Measurements from ENCODE around the gene ACTR5.
A peak's percentile ranks its signal among the peaks of the same experiment; 100 is the strongest.

The ACTR5 gene

DNA sequence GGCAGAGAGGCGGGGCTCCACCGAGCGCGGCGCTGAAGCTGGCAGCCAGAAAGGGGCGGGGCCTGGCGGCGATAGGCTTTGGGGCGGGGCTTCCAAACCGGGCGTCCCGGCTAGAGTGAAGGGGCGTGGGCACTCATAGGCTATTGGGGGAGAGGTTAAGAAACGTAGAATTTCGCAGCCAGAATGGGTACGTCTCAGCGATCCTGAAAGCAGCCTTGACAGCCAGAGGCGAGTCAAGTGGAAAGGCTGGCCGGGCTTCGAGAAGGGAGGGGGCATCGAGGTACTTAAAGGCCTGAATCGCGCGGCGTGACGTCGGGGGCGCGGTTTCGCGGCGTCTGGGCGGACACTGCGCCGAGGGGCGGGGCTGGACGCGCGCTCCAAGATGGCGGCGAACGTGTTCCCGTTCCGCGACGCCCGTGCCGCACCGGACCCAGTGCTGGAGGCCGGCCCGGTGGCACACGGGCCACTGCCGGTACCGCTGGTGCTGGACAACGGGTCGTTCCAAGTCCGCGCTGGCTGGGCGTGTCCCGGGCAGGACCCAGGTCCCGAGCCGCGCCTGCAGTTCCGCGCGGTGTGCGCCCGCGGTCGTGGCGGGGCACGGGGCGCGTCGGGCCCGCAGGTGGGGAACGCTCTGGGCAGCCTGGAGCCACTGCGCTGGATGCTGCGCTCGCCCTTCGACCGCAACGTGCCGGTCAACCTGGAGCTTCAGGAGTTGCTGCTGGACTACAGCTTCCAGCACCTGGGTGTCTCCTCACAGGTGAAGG, at the start of gene ACTR5:
ACTR5 (plus strand) TSS at position 364 of the 764 bp plus-strand sequence; CDS start at position 383, 19 bp downstream.
- DNase-seq = peak; percentile 95

GRCh38 chr20:38698541-38698940, 49.7 kb upstream of the ACTR5 start:
- DNase-seq = no peak

- DNase-seq = no peak
Measured at GRCh38 chr20:38700141-38700540, 48.1 kb upstream of the ACTR5 start.

- no peak for DNase-seq
Measured at GRCh38 chr20:38700926-38701325, 47.3 kb upstream of the ACTR5 start.

DNA sequence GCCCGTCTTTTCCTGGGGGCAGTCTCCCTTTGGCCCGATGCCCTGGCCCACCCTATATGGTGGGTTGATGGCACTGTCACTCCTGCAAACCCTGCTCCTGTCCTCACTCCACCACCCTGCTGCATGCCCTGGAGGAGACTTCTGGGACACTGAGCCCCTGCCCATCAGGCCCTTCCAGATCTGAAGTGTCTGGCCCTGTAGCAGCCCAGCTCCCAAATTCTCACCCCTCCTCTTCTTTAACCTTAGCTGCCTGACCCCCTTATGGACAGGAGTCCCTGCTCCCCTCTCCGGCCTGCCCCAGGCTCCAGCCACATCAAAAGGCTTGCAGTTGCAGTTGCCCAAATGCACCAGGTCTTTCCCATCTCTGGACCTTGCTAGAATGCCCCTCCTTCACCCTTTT, 44.7 kb upstream of the ACTR5 start:
- no peak for DNase-seq

DNA sequence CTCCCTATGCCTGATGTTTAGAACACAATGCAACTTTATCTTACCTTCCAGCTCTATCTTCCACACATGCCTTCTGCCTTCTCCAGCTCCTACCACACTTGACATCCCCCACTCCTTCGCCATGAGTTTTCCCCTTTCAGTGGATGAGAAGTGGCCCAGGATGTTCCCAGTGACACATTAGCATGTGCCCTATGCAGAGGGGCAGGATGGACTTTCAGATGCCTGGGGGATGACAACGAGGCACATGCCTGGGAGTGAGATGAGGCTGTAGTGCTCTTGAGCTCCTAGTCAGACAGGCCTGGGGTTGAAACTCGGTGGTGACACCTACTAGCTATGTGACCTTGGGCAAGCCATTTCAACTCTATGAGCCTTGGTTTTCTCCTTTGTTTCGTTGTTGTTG, 44.1 kb upstream of the ACTR5 start:
- no peak for DNase-seq

DNA sequence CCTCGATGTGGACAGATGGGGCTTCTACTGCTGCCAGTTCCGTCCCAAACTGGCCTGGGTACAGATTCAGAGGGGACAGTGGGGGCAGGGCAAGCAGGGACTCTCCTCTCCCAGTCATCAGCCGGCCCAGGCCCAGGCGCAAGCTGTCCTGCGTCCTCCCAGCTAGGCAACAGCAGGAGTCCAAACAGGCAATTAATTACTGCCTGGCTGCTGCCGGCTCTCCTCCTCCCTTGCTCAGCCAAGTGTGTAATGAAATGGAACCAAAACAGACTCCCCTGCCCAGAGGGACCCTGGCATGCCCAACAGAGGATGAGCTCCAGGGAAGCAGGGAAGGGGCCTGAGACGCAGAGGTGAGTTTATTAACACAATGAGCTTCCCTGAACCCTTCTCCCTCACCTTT, 41.8 kb upstream of the ACTR5 start:
- no peak for DNase-seq

GRCh38 chr20:38714308-38714707, 34.0 kb upstream of the ACTR5 start:
- no peak for DNase-seq

DNA sequence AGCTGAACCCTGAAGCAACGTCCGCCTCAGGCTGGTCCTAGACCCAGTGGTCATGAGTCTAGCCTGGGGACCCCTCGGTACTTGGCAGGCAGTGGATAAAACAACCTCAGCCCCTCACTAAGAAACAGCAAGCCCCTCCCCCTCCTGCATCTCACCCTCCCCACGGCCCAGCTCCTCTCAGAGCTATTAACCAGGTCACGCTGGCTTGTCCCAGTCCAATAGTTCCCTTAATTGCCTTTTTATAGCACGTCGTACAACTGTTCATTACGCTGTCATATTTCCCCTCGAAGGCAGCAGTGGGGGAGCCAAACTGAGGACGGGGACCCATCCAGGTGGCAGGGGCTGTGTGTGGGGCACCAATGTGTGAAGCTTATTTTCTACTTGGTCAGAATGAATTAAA, 32.6 kb upstream of the ACTR5 start:
- no peak for DNase-seq

DNA sequence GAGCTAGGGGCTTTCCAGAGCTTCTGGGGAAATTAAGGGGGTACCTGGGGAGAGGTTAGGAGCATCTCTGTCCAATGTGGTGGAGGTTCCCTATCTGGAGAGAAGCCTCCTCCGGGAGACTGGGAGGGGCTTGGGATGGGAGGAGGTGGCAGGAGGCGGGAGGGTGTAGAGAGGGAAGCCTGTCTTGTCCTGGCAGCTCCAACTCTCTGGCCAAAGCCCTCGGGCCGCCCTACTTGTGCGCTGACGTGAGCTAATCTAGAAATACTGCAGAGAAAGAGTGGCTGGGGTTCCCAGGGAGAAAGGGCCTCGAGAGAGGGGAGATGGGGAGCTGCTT, 25.6 kb upstream of the ACTR5 start:
- no peak for DNase-seq

DNA sequence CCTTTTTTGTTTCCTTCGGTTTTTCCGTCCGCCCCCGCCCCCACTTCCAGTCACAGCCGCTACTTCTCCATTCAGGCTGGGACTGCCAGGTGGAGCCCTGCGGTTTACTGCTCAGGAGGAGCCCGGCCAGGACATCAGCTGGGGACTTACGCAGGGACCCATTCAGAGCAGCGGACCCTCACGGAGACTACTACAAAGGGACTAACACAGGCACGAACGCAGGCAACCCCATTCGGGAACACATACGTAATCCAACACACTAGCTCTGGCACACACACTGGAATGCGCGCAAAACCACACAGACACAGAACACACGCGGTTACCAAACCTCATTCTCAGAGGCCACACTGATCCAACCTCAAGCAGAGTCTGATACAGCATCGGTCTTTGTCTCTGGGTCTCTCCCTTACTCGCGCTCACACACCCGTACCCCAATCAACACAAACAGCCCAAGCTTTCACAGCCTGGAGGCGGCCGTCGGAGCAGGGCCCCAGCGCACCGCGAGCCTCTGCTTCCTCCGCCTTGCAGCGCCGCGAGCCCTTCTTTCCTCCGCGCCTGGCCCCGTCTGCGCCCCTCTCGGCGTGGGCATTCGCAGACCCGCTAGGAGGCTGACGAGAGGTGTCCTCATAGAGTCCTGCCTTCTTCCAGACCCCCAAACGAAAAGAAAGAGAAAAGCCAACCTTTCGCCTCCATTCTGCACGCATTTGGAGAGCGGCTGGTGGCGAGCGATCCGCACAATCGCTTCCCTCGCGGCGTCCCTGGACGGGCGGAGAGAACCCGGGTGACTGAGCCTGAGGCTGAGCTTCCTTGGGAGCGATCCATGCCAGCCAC, 25.0 kb upstream of the ACTR5 start:
- DNase-seq = no peak

DNA sequence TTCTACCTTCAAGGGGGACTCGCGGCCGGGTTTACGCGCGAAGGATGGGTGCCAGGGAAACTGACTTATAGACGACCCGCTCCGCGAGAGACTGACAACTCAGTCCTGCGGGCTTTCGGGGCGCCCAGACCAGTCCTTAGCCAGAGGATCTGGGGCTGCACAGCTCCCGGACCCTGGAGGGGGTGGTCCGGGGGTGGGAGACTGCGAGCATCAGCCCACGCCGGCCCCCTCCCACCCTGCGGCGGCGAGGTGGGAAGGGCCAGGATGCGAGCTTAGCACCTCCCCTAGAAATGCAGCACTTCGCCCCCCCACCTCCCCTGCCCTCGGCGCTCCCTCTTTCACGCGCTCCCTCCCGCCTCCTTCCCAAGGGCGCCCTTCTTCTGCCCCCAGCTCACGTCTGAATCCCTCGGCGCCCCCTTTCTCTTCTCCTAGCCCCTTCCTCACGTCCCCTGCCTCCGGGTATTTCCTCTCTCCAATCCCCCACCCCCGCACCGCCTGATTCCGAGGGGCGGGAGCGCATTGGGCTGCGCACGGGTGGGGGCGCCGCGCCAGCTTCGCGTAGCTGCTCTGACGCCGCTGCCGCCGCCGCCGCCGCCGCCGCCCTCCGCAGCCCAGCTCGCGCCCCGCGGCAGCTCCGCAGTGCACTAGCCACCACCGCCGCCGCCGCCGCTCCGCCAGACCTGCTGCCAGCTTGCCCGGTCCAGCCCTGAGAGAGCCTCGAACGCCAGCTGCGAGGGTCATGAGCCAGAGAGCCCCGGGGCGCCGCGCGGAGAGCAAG, 24.2 kb upstream of the ACTR5 start, which contains the start of gene SLC32A1:
SLC32A1 (plus strand) TSS at position 639 of the 778 bp plus-strand sequence. CDS start 239 bp downstream, outside the sequence.
- no peak for DNase-seq

DNA sequence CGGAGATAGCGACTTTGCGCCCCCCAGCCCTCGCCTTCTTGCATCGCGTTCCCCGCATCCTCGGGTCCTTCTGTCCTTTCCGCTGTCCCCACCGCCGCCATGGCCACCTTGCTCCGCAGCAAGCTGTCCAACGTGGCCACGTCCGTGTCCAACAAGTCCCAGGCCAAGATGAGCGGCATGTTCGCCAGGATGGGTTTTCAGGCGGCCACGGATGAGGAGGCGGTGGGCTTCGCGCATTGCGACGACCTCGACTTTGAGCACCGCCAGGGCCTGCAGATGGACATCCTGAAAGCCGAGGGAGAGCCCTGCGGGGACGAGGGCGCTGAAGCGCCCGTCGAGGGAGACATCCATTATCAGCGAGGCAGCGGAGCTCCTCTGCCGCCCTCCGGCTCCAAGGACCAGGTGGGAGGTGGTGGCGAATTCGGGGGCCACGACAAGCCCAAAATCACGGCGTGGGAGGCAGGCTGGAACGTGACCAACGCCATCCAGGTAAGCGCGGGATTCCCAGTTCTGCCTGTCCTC, 23.6 kb upstream of the ACTR5 start:
- no peak for DNase-seq

DNA sequence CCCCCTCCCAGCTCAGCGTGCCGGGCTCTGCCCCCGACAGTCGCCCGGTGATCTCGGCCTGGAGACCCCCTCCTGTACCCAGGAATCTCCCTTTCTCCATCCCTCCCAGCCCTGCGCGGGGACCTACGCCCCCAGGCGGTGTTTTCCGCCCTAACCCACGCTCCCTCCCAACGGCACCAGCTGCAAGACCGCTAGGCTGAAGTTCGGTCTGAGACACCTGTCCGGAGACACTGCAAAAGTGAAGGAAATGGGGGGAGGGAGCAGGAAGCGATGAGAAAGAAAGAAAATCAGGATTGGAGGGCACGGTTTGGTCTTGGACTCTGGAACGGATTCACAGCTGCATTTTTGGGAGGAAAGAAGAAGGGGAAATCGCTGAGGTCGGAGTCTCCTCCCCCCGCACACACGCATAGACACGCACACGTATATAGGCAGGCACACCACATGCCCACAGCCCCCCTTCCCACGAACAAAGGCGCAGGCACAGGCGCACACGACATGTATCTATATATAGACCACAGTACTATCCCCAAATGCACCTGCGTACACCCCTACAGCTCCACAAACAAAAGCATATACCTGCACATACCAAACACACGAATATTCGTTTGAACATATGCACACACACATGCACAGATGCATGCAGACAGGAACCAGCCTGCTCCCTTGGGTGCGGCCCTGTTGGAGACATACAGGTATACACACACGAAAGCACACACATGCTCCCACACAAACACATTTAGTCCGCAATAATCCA, 22.9 kb upstream of the ACTR5 start:
- DNase-seq = no peak

DNA sequence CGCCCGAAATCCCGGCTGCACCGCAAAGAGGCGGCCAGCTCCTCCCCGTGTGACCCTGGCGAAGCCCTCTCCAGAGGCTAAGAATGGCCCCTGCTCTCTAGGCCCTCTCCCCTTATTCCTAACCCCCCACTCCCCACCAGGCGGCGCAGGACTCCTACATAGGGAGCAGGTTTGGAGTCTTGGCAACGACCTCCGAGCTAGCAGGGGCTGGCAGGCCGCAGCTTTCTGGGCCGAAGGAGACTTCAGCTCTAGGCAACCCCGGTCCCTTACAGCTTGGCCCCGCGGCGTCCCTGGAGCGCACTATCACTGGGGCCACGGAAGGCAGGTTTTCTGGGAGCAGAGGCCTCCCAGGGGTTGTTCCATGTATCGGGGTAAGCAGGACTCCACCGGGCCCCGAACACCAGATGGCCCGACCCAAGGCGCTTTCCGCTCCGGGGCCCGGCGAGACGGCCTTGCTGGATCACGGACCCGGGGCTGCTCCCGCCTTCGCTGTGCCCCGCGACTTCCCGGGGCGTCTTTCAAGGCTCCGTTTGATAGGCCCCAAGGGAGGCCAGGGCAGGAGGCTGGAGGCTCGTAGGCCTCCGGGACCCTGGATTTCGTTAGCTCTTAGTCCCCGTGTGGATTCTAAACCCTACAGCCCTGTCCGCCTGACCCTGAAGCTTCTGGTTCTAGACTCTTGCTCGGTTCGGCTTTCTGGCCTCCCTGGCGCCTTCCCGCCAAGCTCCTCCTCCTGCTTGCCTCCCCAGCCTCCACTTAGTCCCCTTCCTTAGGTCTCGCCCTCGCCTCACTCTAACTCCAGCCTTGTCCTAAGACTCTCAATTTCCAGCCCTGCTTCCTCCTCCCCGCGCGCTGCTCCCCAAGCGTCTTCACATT, 22.1 kb upstream of the ACTR5 start:
- peak; percentile 66 for DNase-seq

DNA sequence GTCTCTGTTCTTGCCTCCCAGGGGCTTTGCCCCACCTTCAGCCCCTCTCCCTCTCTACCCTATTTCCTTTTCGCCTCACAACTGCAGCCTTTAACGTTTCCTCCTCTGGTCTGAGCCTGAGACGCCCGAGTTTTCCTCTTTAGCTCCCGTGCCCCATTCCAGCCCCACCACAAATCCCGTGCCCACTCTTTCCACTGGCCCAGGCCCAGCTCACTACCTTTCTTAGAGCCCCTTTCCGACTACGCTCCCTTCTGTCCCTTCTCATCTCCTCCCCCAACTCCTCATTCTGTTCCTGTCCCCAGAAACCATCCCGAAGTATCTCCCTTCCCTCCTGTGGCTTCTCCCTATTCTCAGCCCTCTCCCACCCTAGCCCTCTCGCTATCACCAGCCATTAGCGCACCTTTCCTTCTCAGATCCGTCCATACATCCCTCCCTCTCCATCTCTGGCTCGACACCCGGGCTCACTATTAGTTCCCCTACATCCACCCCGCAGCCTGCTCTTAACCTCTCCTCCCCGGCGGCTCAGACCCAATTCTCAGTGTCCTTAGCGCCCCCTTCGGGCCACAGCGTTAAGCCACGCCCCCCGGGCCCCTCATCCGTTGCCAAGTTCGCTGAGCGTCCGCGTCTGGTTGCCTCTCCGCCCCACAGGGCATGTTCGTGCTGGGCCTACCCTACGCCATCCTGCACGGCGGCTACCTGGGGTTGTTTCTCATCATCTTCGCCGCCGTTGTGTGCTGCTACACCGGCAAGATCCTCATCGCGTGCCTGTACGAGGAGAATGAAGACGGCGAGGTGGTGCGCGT, 21.3 kb upstream of the ACTR5 start:
- peak; percentile 47 for DNase-seq

GRCh38 chr20:38727607-38728190, 20.6 kb upstream of the ACTR5 start:
- no peak for DNase-seq

DNA sequence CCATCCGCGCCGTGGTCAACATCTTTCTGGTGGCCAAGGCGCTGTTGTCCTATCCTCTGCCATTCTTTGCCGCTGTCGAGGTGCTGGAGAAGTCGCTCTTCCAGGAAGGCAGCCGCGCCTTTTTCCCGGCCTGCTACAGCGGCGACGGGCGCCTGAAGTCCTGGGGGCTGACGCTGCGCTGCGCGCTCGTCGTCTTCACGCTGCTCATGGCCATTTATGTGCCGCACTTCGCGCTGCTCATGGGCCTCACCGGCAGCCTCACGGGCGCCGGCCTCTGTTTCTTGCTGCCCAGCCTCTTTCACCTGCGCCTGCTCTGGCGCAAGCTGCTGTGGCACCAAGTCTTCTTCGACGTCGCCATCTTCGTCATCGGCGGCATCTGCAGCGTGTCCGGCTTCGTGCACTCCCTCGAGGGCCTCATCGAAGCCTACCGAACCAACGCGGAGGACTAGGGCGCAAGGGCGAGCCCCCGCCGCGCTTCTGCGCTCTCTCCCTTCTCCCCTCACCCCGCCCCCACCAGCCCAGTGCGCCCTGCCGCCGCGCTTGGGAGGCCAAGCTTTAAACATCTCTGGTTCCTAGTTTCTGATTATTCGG, 20.0 kb upstream of the ACTR5 start:
- DNase-seq = no peak

DNA sequence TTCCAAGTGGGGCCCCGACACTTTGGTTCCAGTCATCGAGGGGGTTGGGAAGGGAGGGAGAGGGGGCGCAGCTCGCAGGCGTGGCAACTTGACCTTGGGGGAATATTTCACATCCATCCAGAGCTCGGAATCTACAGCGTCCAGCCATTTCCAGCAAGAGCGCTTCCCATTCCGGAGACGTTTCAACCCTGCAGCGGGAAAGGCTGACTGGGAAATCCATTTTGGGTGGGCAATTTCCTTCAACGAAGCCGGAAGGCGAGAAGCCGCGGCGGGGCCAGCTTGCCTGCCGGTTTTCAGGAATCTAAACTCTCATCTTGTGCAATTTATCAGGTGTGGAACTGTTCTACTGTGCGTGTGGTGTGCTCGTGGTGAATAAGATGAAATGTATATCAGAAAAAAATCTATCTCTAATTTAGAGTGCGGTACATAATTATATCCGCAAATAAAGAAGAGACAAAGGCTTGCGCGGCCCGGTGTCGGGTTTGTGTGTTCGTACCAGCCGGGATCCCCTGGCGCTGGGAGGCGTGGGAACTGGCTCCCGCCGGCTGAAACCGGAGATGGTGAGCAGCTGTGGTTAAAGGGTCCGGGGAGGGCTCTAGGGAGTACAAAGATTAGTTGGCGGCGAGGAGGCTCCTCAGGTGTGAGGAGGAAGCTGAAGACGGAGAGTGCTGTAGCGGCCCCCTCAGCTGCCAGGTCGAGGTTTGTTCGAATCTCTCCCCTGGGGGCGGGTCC, 19.2 kb upstream of the ACTR5 start:
- no peak for DNase-seq
